Raji (cell line): Measurements from ENCODE around the gene ARMC9.

Experiments used
- POLR2A ChIP-seq: IDR thresholded peaks from 2 replicates; pipeline ENCODE4 v1.6.1; 2011; ENCODE audit warnings: low read depth, low read length, control low read depth; ENCODE audit not compliant: insufficient read depth

Gene ARMC9

DNA sequence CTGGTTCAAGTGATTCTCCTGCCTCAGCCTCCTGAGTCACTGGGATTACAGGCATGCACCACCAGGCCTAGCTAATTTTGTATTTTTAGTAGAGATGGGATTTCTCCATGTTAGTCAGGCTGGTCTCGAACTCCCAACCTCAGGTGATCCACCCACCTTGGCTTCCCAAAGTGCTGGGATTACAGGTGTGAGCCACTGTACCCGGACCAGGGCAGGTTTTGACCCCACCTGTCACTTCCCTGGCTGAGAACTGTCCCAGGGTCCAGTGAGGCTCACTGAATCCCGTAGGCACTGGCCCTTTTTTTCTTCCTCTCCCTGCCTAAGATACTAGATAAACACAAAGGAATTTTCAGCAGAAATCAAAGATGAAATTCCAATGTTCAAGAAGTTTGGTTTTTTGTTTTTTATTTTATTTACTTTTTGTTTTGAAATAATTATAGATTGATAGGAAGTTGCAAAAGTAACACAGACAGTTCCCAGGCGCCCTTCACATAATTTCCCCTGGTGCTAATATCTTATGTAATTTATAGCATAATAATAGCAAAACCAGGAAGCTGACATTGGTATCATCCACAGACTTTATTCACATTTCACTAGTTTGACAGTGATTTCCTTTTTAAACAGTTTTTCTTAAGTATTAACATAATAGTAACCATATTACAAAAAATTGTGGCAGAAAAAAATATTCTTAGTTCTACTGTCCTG is 144.7 kb downstream of the ARMC9 start:
- TF ChIP-seq POLR2A = no peak

DNA sequence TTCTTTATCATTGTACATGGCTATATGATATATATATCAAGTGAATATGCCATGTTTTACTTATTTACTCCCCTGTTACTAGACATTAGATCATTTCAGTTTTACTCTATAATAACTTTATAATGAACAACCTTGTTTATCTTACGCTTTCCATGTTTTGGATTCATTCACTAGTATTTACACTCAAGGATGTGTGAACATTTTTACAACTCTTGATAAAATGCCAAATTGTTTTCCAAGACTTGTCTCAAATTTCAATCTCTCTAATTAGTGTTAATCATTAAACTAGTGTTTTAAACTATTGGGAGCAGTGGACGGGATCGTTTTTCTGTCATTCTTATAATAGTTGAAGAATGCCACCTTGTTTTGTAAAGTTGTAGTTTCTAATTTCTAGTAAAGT is 145.6 kb downstream of the ARMC9 start:
- no peak for TF ChIP-seq POLR2A

DNA sequence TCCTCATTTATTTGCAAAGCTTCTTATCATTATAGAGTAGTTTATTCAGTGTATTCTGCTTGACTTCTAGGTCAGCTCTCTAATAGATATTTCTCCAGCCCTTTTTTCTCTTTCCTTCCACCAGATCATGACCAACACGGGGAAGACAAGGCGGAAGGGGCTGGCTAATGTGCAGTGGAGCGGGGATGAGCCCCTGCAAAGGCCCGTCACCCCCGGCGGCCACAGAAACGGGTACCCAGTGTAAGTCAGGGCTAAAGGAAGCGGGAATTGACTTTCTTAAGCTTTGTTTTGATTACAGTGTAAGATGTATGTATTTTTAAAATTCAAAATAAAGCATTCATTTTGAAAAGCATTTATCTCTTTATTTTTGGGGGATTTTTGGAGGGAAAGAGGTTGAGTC is 146.4 kb downstream of the ARMC9 start:
- no peak for TF ChIP-seq POLR2A

DNA sequence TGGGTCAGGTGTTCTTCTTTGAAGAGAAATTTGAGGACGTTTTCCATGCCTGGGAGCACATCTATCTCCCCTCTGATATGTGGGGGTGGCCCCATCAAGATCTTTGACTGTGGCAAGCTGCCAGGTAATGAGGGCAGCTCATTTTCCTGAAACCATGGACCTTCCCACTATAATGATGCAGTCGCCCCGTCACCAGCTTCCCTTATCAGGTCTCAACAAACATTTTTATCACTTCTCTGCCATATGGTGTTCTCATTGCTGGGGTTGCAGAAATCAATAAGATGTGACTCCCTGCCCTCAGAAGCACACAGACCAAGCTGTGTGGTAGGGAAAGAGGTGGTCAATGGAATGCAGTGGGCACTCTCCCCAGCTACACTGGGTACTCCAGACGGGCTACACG is 148.7 kb downstream of the ARMC9 start:
- TF ChIP-seq POLR2A = no peak

DNA sequence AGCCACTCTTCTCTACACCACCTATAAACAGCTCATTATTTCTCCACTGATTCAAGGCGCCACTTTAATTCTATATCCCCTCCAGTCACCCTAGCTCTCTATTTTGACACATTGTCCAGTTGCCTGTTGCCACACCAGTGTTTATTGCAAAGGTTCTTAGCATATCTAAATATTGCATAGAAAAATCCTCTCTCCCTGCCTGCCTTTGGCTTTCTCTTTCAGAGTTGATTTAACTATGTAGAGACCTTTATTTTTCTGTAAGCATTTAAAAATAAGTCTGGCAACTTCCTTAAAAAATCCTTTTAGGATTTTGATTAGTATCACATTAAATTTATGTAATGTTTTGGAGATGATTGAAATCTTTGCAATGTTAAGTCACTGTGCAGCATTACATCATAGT is 149.2 kb downstream of the ARMC9 start:
- TF ChIP-seq POLR2A = no peak

DNA sequence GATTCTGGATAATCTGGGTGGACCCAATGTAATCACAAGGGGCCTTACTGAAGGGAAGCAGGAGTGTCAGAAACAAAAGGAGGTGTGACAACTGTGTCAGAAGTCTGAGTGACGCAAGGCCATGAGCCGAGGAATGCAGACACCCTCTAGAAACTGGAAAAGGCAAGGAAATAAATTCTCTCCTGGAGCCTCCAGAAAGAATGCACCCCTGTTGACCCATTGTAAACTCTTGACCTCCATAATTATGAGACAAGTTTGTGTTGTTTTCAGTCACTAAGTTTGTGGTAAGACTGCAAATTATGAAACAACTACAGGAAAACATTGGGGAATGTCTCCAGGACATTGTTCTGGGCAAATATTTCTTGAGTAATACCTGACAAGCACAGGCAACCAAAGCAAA is 149.7 kb downstream of the ARMC9 start:
- TF ChIP-seq POLR2A = no peak

DNA sequence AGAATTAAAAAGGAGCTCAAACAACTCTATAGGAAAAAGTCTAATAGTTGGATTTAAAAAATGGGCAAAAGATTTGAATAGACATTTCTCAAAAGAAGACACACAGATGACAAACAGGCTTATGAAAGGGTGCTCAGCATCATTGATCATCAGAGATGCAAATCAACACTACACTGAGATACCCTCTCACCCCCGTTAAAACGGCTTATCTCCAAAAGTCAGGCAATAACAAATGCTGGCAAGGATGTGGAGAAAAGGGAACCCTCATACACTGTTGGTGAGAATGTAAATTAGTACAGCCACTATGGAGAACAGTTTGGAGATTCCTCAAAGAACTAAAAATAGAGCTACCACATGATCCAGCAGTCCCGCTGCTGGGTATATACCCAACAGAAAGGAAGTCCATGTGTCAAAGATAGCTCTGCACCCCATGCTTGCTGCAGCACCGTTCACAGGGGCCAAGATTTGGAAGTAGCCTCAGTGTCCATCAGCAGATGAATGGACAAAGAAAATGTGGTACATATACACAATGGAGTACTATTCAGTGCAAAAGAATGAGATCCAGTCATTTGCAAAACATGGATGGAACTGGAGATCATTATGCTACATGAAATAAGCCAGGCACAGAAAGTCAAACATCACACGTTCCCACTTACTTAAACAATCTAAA is 150.4 kb downstream of the ARMC9 start:
- no peak for TF ChIP-seq POLR2A

DNA sequence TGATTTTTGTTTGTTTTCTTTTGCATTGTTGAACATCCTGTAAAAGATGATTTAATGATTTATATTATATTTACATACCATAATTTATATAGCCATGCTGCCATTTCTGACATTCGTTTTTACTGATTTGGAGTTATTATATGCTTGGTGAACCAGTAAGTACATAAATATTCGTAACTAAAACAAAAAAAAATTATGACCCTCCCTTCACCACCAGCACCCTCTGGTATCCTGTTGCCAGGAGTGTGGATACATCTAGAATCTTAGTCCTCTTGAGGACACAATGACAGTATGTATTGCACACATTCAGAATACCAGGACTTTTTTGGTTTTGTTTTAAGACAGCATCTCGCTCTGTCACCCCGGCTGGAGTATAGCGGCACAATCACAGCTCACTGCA is 153.2 kb downstream of the ARMC9 start:
- no peak for TF ChIP-seq POLR2A

DNA sequence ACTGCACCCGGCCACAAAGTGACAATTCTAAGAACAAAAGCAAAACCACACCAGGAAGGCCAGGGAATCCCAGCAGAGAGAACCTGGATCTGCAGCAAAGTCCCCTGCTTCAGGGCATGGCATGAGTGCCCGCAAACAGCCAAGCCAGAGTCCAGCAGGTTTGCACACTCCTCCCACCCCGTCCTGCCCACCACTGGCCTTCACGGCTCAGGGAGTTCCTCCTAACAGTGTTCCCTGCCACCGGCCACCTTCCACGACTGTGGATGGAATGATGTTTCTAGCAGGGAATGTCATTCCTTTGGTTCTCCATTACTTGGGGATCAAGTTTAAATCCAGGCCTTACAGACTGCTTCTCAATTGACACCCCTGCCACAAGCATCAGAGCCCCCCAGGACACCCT is 155.0 kb downstream of the ARMC9 start:
- no peak for TF ChIP-seq POLR2A

DNA sequence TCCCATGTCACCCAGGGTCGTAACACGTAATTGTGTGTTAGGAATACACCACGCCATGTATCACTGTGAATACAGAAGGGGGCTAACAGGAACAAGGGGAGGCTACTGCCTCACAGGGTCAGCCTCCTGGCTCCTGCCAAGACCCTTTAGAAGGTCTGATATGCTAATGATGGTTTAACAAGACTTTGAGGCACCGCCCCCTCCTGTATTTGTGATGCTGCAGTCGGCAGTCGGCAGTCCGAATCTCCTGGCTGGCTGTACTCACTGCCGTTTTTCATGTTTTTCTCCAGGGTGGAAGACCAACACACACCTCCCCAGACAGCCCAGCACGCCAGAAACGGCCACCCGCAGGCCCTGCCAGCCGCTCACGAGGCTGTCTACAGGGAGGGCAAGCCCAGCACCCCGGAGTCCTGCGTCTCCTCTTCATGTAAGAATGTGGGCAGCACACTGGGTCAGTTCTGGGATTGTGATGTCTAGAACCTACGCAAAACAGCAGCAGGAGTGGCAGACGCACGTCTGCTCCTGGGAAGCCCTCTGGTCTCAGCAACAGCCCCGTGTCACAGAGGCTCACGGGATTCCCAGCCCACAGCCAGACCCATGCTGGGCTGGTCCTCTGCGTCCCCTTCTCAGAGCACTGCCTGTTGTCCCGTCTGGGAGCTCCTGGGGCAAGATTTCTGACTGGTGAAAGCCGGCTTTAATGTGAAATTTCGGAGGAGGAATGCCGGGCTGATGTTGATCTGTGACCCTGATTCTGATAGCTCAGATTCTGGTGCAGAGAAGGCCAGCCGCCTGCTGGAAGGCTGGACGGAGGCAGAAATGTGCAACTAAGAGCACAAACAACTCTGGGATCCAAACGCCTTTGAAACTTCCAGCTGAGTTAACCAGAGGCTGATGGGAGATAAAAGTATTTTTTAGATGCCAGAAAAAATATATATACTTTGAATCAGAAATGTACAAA is 157.4 kb downstream of the ARMC9 start:
- no peak for TF ChIP-seq POLR2A

DNA sequence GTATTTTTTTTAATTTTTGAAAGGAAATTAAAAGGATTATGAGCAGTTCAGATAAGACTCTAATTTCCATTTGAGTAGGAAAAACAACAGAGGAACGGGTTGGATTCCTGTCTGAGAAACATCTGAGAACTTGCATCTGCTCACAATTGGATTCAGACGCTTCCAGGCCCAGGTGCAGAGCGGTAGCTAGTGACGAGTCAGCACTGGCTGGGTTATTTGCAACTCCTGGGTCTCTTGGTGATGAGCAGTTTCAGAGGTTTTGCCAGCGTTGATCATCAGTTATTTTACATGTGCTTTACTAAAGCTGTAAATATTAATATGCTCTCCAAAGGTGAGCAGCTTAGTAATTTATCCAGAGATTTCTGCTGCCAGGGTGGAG is 158.0 kb downstream of the ARMC9 start:
- no peak for TF ChIP-seq POLR2A

DNA sequence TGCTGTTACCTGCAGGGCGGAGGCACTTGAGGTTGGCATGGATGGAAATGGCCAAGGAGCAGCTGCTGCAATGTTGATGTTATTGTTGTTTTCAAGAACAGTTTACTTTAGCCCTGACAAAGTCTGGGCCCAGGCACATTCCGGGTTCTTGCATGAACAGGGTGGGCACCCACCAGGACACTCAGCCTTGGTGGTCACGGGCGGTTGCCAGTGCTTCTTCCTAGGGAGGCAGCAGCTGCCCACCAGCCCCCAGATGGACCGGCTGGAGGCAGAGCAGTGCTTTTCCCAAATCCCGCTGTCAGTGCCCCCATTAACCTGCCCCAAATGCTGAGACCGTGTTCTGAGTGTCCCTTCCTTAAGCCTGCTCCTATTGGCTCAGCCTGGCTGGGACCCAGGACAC is 158.6 kb downstream of the ARMC9 start:
- TF ChIP-seq POLR2A = no peak

DNA sequence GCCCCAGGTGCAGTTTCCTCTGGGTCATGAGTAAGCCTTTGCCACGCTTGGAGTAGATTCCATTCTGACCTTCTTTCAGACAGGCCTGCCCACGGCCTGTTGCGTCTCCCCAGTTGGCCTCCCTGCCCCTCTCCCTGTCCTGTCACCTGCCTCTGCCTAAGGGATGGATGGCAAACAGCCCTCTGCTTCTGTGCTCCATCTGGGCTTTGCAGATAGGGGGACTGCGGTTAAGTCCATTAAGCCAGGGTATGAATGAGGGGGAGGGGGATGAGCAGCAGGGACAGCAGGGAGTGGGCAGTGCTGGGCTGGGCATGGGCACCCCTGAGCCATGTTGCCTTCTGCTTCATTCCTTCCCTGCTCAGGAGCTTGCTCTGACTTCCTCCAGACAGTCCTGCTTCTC is 159.5 kb downstream of the ARMC9 start:
- TF ChIP-seq POLR2A = no peak

DNA sequence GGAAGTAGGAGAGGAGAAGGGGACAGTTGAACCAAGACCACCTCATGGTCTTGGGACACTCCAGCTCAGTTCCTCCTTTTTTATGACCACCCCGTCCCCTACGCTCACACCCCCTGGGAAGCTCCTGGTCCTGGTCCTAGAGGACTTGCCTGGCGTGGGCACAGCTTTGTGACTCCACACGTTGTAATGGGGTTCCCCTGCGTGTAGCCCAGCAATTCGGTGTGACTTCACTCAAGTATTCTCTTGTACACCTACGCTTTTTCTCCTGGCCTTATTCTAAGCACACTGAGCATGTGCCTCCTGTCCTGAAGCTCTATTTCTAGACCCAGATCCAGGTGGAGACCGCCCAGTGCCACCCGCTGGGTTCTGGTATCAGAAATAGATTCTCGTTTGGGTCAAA is 161.0 kb downstream of the ARMC9 start:
- no peak for TF ChIP-seq POLR2A

DNA sequence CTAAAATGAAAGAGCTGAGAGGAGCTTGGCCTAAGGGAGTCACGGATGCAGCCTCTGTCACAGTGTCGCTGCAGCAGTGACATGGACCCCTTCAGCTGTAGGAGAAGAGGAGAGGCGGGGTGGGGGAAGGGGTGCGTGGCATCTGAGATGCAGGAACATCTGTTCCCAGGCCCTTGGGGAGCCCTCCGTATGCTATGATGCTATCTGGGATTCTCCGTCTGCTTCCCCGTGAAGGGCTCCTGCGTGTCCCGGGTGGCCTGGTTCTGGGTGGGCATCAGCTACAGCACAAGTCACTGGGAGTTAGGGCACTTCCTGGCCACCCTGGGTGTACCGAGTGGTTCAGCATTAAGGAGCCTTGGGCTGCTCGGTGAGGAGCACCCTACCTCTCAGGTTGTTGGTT is 161.5 kb downstream of the ARMC9 start:
- TF ChIP-seq POLR2A = no peak

DNA sequence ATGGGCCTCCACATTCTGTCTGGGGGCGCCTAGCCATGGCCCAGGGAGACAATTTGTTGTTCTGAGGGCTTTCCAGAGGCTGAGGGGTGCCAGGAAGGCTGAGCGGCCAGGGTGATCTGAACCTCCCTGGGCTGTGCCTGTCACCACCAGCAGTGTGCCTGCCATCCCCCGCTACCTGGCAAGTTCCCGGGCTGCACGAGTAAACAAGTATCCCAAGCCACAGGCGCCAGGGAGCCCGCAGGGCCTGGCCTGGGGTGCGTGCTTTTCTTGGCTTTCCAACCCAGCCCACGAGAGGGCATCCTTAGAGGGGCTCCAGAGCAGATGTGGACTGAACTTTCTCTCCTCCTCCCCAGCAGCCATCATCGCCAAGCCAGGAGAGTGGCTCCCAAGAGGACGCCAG is 162.0 kb downstream of the ARMC9 start:
- TF ChIP-seq POLR2A = no peak
